Subcutaneous adipose tissue (tissue), 4 donors: ENCODE measurements around the gene TRIP11. TPM values are rescaled to one million over a fixed set of nuclear protein-coding genes. Genes with fewer than 3 reads are reported as not detected.

Experiments
- CTCF ChIP-seq: fragments of 450-650 bp; IDR thresholded peaks from one replicate; pipeline ENCODE4 v1.5.1; 2016; ENCODE audit warnings: low read depth, mild to moderate bottlenecking, control low read depth, antibody characterized with exemption, moderate library complexity
- total RNA-seq, 4 donors: library from RNA; depleted of rRNA; stranded (reverse); fragments of >200 nt; gene quantifications; one replicate each; pipeline ENCODE4 v1.1.0, GENCODE V29; 2016

Gene TRIP11
- total RNA-seq, 4 donors from 2014 or later: 34.7 to 65.9 (median 51.1) TPM

- TF ChIP-seq CTCF: no peak
These were observed 40.9 kb downstream of the TRIP11 start for GRCh38 chr14:91998667-91999570.

- no peak for TF ChIP-seq CTCF
These were observed 42.4 kb downstream of the TRIP11 start for GRCh38 chr14:91997492-91997891.

GRCh38 chr14:91996948-91997371, 42.9 kb downstream of the TRIP11 start:
- TF ChIP-seq CTCF: no peak

GRCh38 chr14:91987192-91987591, 52.7 kb downstream of the TRIP11 start:
- no peak for TF ChIP-seq CTCF

GRCh38 chr14:91985521-91986255, 54.2 kb downstream of the TRIP11 start:
- TF ChIP-seq CTCF: no peak

- no peak for TF ChIP-seq CTCF
These were observed 54.9 kb downstream of the TRIP11 start for GRCh38 chr14:91985008-91985407.

- TF ChIP-seq CTCF: no peak
These were observed 56.3 kb downstream of the TRIP11 start for GRCh38 chr14:91983588-91983987.
